ENCODE results near the gene USP17L24. TPM values are rescaled to one million over a fixed set of nuclear protein-coding genes. Genes with fewer than 3 reads are reported as not detected.

Gene USP17L24
- not detected in 2 replicates for polyA plus RNA-seq

GRCh38 chr4:9324865-9325264 is at the start of gene USP17L24:
TSS of gene USP17L24 (plus strand) at chr4:9325165. CDS start at chr4:9325165, 0 bp downstream.

GRCh38 chr4:9329611-9330010 is 4.6 kb downstream of the USP17L24 start, which contains the start of gene USP17L25:
TSS of gene USP17L25 (plus strand) at chr4:9329911. CDS start at chr4:9329911, 0 bp downstream.

GRCh38 chr4:9334358-9334757 is 9.4 kb downstream of the USP17L24 start, which contains the start of gene USP17L26:
TSS of gene USP17L26 (plus strand) at chr4:9334658. CDS start at chr4:9334658, 0 bp downstream.

GRCh38 chr4:9339103-9339502 is 14.1 kb downstream of the USP17L24 start, which contains the start of gene USP17L5:
TSS of gene USP17L5 (plus strand) at chr4:9339403. CDS start at chr4:9339403, 0 bp downstream.

GRCh38 chr4:9343848-9344247 is 18.9 kb downstream of the USP17L24 start, which contains the start of gene USP17L27:
TSS of gene USP17L27 (plus strand) at chr4:9344148. CDS start at chr4:9344148, 0 bp downstream.

GRCh38 chr4:9348593-9348992 is 23.6 kb downstream of the USP17L24 start, which contains the start of gene USP17L28:
TSS of gene USP17L28 (plus strand) at chr4:9348893. CDS start at chr4:9348893, 0 bp downstream.

GRCh38 chr4:9353338-9353737 is 28.4 kb downstream of the USP17L24 start, which contains the start of gene USP17L29:
TSS of gene USP17L29 (plus strand) at chr4:9353638. CDS start at chr4:9353638, 0 bp downstream.

GRCh38 chr4:9362829-9363228 is 37.9 kb downstream of the USP17L24 start, which contains the start of gene USP17L30:
TSS of gene USP17L30 (plus strand) at chr4:9363129. CDS start at chr4:9363129, 0 bp downstream.

Other genes starting within 250 kb of the USP17L24 start
- gene FAM90A26, start 154.8 kb upstream of the USP17L24 start, polyA plus RNA-seq = 0.13 TPM in 1 of 2 replicates, not detected in the other
- not detected in 2 replicates for gene USP17L10, start 114.5 kb upstream of the USP17L24 start, polyA plus RNA-seq
- gene USP17L11, start 109.8 kb upstream of the USP17L24 start, polyA plus RNA-seq = not detected in 2 replicates
- not detected in 2 replicates for gene USP17L12, start 105.0 kb upstream of the USP17L24 start, polyA plus RNA-seq
- not detected in 2 replicates for gene USP17L13, start 100.3 kb upstream of the USP17L24 start, polyA plus RNA-seq
- not detected in 2 replicates for gene USP17L15, start 90.8 kb upstream of the USP17L24 start, polyA plus RNA-seq
- not detected in 2 replicates for gene USP17L17, start 81.3 kb upstream of the USP17L24 start, polyA plus RNA-seq
- gene USP17L18, start 76.5 kb upstream of the USP17L24 start, polyA plus RNA-seq = not detected in 2 replicates
- not detected in 2 replicates for gene USP17L19, start 71.8 kb upstream of the USP17L24 start, polyA plus RNA-seq
- gene USP17L20, start 67.0 kb upstream of the USP17L24 start, polyA plus RNA-seq = not detected in 2 replicates
- gene USP17L21, start 62.3 kb upstream of the USP17L24 start, polyA plus RNA-seq = not detected in 2 replicates
- not detected in 2 replicates for gene USP17L22, start 57.5 kb upstream of the USP17L24 start, polyA plus RNA-seq
- not detected in 2 replicates for gene USP17L25, start 4.7 kb downstream of the USP17L24 start, polyA plus RNA-seq
- not detected in 2 replicates for gene USP17L26, start 9.5 kb downstream of the USP17L24 start, polyA plus RNA-seq
- not detected in 2 replicates for gene USP17L5, start 14.2 kb downstream of the USP17L24 start, polyA plus RNA-seq
- not detected in 2 replicates for gene USP17L27, start 19.0 kb downstream of the USP17L24 start, polyA plus RNA-seq
- not detected in 2 replicates for gene USP17L28, start 23.7 kb downstream of the USP17L24 start, polyA plus RNA-seq
- gene USP17L29, start 28.5 kb downstream of the USP17L24 start, polyA plus RNA-seq = not detected in 2 replicates
- gene USP17L30, start 38.0 kb downstream of the USP17L24 start, polyA plus RNA-seq = not detected in 2 replicates
- not detected in 2 replicates for gene DEFB131A, start 119.2 kb downstream of the USP17L24 start, polyA plus RNA-seq